ENCODE data around the gene RASL11A.
A peak's percentile ranks its signal among the peaks of the same experiment; 100 is the strongest.
"Not testable (repeated sequence)": the region's sequence is repeated elsewhere in the genome, so short reads cannot be mapped to it uniquely, and the experiment has no call there.

Gene RASL11A, protein sequence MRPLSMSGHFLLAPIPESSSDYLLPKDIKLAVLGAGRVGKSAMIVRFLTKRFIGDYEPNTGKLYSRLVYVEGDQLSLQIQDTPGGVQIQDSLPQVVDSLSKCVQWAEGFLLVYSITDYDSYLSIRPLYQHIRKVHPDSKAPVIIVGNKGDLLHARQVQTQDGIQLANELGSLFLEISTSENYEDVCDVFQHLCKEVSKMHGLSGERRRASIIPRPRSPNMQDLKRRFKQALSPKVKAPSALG

DNA sequence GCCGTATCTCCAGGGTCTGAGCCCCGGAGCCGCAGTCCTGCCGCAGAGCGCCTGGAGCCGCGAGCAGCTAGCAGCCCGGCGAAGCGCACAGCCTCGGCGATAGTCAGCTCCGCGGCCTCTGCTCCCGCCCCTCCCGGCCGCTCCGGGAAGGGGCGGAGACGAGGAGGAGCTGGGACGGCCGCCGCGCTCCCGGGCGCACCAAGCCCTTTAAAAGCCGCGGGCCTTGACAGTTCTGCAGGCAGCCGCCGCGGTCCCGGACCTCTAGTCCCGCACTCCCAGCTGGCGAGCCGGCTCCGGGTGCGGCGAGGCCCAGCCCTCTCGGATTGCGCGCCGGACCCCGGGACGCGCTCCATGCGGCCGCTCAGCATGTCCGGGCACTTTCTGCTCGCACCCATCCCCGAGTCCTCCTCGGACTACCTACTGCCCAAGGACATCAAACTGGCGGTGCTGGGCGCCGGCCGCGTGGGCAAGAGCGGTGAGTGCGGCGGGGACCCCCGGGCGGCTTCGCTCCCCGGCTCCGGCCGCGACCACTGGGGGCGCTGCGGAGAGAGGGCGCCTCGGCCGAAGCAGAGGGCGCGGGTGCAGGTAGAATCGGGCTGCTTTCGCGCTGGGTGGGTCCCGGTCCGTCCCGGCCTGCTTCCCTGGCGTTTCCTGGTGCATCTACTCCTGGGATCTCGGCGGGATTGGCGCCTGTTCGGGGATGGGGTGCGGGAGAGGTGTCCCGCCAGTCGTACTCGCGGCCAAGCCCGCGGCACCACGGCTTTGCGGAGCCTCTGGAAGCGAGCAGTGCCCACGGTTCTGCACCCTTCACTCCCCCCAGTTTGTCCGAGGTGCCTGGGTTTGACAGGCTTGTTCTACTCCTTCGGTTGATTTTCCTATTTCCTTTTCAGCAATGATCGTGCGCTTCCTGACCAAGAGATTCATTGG, at the start of gene RASL11A:
Gene RASL11A (plus strand): TSS at position 237 of the 927 bp plus-strand sequence. CDS start 115 bp downstream, at position 352.
- DNase-seq (ENCODE audit: low read depth in 1 of 2, low spot score in 1 of 2) = peak; percentile 30 to 54

DNA sequence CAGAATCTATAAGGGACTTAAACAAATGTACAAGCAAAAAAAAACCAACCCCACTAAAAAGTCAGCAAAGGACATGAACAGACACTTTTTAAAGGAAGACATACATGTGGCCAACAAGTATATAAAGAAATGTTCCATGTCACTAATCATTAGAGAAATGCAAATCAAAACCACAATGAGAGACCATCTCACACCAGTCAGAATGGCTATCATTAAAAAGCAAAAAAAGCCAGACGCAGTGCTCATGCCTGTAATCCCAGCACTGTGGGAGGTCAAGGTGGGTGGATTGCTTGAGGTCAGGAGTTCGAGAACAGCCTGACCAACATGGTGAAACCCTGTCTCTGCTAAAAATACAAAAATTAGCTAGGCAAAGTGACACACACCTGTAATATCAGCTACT, 48.5 kb upstream of the RASL11A start:
- DNase-seq (ENCODE audit: low read depth in 1 of 2, low spot score in 1 of 2) = not testable (repeated sequence)

DNA sequence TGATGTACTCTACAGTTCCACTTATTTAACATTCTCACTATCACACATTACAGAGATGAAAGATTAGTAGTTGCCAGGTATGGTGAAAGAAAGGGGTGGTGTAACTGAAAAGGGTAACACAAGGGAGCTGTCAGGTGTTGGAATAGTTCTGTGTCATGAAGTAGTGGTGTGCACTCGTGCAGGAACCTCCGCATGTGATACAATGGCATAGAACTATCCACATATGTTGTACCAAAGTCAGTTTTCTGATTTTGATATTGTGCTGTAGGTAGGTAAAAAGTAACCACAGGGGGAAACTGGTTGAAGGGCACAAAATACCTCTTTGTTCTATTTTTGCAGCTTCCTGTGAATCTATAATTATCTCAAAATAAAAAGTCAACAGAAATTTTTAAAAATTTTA, 43.6 kb upstream of the RASL11A start:
- no peak for DNase-seq (ENCODE audit: low read depth in 1 of 2, low spot score in 1 of 2)

DNA sequence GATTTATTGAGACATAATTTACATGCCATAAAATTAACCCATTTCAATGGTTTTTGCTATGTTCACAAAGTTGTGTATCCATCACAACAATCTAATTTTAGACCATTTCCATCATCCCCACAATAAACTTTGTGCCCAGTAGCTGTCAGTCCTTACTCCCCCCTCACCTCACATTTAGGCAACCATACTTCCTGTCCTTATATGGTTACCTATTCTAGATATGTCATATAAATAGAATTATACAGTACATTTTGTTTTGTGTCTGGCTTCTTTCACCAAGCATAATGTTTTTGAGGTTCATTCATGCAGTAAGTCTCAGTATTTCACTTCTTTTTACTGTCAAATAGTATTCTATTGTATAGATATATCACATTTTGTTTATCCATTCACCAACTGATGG, 42.5 kb upstream of the RASL11A start:
- no peak for DNase-seq (ENCODE audit: low read depth in 1 of 2, low spot score in 1 of 2)

DNA sequence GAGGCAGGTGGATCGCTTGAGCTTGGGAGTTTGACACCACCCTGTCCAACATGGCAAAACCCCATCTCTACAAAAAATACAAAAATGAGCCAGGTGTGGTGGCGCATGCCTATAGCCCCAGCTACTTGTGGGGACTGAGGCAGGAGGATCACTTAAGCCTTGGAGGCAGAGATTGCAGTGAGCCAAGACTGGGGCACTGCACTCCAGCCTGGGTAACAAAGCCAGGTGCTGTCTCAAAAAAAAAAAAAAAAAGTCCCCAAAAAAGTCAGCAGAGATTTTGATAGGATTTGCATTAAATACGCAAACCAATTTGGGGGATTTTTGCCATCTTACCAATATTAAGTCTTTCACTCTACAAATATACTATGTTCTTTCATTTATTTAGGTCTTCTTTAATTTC, 41.0 kb upstream of the RASL11A start:
- no peak for DNase-seq (ENCODE audit: low read depth in 1 of 2, low spot score in 1 of 2)

DNA sequence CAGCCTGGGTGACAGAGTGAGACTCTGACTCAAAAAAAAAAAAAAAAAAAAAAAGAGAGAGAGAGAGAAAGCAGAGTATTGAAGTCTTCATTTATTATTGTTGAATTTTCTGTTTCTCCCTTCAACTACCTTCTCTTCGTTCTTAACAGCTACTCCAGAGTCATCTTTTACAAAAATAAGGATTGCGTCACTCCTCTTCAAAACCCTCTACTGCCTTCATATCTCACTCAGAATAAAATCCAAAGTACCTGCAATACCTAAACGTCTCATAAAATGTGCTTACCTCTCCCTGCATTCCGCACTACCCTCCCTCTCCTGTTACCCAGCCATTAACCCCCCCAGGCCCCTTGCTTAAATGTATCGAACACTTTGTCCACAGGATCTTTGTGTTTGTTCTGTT, 36.7 kb upstream of the RASL11A start:
- DNase-seq (ENCODE audit: low read depth in 1 of 2, low spot score in 1 of 2) = no peak

DNA sequence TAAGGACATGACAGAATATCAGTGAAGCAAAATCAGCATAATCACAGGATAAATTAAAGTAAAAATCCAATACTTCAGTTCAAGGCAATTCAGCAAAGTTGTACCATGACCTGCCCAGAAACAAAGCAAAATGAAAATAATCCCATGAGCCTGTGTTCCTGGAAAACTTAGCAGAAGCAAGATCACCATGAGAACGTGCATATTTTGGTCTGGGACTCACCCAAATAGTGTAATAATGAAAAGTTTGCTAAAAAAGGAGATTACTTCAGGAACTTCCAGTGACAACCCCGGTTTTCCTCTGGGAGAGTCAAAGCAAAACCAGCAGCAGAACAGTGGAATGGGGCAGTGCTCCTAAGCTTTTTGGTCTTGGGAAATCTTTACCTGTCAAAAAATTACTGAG, 34.2 kb upstream of the RASL11A start:
- no peak for DNase-seq (ENCODE audit: low read depth in 1 of 2, low spot score in 1 of 2)

DNA sequence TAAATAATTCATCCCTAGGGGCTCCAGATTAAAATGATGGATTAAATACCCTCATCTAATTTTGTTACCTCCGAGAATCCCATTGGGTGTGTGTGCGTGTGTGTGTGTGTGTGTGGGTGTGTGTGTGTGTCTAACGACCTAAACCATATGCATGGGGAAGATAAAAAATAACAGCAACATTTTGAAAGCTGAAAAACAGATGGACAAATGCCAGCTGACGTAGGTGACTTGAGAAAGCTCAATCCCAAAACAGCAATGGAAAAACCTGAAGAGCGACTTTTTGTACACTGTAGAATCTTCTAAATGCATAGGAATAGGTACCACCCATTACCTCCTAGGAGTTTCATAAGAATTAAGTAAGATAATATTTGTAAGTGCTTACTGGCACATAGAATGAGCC, 27.9 kb upstream of the RASL11A start:
- DNase-seq (ENCODE audit: low read depth in 1 of 2, low spot score in 1 of 2) = no peak

DNA sequence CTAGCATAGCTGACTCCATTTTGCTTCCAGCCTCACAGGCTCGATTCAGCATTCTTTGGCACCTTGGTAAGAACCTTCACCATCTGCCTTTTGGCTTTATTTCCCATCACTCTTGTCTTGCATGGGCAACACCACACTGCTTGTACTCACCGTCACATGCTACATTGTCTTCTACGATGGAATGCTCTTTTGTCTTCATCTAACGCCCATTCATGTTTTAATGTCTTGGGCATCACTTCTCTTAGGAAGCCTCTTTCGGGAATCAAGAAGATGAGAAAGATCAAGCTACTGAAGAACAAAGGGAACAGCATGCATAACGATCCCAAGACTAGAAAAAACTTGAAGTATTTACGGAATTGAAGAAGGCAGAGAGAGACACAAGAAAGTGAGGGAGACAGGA, 25.0 kb upstream of the RASL11A start:
- no peak for DNase-seq (ENCODE audit: low read depth in 1 of 2, low spot score in 1 of 2)

DNA sequence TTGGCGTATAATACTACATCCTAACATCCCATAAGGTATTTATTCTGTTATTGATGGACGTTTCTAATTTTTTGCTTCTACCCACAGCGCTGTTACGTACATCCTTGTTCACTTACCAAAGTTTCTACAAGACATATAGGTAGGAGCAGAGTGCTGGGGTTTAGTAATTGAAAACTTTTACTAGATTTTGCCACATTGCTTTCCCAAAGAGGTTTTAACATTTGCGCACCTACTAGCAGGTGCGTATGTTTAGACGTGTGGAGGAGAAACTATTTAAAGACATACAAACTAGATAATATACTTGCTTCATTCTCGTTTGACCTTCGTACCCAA, 19.8 kb upstream of the RASL11A start:
- no peak for DNase-seq (ENCODE audit: low read depth in 1 of 2, low spot score in 1 of 2)

DNA sequence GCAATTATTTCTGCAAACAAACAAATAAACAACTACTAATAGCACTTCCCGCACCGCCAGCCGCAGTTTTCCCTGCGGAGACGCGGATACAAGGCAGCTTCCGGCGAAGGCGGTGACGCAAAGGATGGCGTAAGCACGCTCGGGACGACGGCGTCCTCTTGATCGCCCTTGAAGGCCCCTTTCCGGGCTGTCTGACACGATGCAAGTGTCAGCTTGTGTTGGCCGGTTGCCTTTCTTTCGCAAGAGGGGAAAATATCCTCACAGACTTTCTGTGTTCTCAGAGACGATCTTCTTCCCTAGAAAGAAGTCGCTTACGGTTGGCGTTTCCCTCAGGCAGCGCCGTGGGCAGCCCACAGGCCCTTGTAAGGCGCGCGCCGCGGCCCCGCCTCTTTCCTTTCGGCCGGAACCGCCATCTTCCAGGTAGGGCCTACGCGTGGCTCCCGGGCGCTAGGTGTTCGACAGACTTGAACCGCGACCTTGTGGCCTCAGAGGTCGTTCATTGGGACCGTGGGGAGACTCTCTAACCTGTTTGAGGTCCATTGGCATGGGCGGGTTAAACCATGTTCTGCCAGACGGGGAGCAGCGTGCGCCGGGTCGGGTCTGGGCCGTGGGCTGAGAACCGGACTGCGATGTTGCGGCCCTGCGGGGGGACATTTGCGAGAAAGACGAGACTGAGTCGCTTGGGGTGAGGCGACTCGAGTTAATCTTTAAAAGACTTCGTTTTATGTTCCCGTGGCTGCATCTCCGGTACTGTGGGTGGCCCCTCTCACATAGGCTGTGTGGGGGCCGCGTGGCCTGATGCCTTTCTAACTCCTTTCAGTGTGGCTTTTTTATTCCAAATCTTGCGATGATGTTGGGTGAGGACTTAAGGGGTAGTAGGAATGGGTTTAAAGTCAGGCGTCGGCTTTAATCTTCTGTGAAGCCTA, 19.2 kb upstream of the RASL11A start, which contains the start of gene RPL21:
Gene RPL21 (plus strand): TSS at position 393 of the 926 bp plus-strand sequence. CDS start 2,219 bp downstream, outside the sequence.
- peak; percentile 81 to 84 for DNase-seq (ENCODE audit: low read depth in 1 of 2, low spot score in 1 of 2)

DNA sequence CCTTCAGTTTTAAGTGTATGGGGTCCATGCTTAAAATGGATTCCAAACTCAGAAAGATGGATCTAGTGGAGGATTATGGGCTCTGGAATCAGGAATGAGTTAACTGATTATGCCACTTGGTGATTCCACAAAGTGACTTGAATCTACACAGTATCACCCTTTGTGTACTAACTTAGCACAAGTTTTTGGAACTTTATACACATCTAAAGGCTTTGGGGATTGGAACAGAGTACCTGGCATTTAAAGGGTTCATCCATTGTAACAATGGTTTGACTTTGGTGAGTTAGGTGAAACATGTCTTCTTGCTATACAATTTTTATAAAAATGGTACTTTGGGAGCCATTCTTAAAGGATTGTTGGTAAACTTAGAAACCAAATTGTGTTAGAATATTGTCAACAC, 18.2 kb upstream of the RASL11A start:
- no peak for DNase-seq (ENCODE audit: low read depth in 1 of 2, low spot score in 1 of 2)

DNA sequence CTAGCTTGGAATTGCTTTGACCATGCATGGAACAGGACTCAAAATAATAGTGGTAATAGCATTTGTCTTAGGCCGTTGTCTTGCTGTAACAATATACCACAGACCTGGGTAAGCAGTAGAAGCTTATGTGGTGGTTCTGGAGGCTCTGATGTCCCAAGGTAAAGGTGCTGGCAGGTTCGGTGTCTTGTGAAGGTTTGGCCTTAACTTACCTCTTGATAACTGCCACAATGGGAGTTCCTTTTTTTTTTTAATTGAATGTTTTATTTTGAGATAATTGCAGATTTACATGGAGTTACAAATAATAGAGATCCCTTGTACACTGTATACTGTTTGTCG, 13.4 kb upstream of the RASL11A start:
- DNase-seq (ENCODE audit: low read depth in 1 of 2, low spot score in 1 of 2) = no peak

DNA sequence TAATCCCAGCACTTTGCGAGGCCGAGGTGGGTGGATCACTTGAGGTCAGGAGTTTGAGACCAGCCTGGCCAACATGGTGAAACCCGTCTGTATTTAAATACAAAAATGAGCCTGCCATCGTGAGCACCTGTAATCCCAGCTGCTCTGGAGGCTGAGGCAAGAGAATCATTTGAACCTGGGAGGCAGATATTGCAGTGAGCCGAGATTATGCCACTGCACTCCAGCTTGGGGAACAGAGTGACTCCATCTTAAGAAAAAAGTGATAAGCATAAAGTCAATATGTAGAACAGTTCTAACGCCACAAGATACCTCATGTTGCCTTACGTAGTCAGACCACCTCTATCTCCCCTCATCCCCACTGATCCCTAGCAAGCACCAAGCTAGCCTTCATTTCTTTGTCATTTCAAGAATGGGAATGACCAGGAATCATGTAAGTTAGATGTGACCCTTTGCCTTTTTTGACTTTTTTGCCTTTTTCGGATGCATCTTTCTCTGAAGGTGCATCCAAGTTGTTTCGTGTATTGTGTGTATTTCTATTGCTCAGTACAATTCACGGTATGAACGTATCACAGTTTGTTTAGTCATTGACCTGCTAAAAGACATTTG, 12.9 kb upstream of the RASL11A start:
- no peak for DNase-seq (ENCODE audit: low read depth in 1 of 2, low spot score in 1 of 2)

DNA sequence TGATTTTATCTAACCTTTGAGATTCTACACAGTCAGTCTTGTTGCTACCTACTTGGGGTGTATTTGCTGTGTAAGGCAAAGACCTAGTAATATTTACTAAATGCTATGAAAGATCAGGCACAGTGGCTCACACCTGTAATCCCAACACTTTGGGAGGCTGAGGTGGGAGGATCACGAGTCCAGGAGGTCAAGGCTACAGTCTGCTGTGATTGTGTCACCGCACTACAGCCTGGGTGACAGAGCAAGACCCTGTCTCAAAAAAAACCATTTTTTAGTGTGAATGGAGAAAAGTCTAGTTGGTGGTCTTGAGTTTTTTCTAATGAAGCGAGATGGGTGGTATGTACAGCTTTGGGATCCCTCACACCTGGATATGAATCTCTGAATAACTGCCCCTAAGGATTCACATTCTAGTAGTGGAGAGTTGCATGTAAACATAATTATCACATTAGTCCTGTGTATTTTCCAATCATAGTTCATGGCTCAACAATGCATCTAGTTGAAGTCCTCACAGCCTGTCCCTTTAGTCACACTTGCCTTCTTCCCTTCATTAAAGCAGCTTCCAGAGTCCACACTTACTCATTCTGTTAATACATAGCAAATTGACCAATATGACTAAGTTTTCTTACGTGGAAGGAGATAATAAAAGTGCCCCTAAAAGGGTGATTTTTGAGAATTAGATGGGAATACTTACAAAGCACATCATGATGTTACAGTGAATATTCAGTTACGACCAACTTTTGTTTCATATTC, 11.8 kb upstream of the RASL11A start:
- no peak for DNase-seq (ENCODE audit: low read depth in 1 of 2, low spot score in 1 of 2)

DNA sequence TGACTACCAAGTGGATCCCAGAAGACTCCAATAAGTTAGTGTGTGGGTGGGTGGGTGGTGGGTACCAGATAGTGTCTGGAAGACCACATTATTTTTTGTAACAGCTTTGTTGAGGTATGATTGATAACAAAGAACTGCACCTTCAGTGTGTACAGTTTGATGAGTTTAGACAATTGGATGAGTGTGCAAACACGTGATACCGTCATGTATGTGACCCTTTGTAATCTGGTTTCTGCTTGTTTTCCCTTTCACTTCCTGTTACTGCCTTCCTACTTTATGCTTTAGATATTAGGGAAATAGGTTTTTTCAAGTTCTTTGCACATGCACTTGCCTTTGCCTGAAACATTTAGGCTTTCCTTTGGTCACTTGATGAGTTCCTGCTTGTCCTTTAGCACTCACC, 10.8 kb upstream of the RASL11A start:
- DNase-seq (ENCODE audit: low read depth in 1 of 2, low spot score in 1 of 2) = no peak

DNA sequence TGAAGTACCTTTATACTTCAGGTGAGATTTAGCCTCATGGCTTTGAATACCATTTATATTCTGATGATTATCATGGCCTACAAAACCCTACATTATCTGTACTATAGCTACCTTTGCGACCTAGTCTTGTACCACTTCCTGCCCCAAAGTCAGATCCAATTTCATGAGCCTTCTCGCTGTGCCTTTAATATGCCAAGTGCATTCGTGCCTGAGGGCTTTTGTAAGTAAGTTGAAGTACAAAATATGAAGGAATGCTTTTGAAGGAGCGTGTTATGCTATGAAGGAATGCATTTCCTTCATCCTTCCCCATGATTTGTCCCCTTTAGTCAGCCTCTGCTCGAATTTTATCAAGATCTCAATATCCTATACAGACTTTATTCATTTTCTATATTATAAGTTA, 9.2 kb upstream of the RASL11A start:
- no peak for DNase-seq (ENCODE audit: low read depth in 1 of 2, low spot score in 1 of 2)

DNA sequence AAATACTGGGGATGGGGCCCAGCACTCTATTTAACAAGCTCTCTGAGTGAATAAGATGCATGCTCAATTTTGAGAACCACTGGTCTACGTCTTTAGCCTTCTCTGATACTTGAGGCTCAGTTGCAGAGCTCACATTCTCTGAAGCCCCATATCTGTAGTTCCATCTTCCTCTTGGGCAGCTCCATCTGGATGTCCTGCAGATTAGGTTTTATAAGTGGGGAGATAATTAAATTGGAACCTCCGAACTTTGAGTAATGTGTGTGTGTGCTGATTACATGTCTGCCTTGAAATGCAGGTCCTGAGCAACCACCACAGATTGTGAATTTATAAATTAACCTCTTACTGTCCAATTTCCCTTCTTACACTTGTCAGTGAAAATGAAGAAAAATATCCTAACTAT, 7.2 kb upstream of the RASL11A start:
- no peak for DNase-seq (ENCODE audit: low read depth in 1 of 2, low spot score in 1 of 2)

DNA sequence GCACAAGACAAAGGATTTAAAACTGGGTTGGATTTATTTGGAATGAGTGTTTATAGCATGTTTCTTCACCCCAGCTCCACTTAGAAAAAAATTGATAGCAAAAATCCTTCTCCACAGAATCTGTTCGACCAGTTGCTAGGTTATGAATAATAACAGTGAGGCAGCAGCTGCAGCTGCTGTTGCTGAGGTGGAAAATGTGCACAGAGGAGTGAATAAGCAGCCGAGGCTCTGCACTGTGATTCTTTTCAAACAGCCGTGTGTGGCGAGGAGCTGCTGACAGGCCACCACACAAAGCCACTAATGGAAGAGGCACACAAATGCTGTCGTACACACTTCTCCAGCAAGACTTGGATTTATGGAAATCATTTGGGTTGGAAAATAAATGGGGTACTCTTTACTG, 6.4 kb upstream of the RASL11A start:
- DNase-seq (ENCODE audit: low read depth in 1 of 2, low spot score in 1 of 2) = no peak

DNA sequence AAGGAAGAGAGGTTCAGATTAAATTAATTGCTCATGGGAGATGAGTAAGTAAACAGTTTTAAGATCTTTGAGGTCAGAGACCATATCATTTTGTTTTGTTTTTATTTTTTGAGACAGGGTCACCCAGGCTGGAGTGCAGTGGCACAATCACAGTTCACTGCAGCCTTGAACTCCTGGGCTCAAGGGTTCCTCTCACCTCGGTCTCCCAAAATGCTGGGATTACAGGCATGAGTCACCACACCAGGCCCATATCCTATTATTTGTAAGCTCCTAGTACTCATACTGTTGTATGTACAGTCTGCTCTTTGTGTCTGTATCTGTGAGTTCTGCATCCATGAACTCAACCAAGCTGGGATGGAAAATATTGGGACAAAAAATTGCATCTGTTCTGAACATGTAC, 6.0 kb upstream of the RASL11A start:
- no peak for DNase-seq (ENCODE audit: low read depth in 1 of 2, low spot score in 1 of 2)
